Measurements from ENCODE around the gene SEC24B.

Gene SEC24B

DNA sequence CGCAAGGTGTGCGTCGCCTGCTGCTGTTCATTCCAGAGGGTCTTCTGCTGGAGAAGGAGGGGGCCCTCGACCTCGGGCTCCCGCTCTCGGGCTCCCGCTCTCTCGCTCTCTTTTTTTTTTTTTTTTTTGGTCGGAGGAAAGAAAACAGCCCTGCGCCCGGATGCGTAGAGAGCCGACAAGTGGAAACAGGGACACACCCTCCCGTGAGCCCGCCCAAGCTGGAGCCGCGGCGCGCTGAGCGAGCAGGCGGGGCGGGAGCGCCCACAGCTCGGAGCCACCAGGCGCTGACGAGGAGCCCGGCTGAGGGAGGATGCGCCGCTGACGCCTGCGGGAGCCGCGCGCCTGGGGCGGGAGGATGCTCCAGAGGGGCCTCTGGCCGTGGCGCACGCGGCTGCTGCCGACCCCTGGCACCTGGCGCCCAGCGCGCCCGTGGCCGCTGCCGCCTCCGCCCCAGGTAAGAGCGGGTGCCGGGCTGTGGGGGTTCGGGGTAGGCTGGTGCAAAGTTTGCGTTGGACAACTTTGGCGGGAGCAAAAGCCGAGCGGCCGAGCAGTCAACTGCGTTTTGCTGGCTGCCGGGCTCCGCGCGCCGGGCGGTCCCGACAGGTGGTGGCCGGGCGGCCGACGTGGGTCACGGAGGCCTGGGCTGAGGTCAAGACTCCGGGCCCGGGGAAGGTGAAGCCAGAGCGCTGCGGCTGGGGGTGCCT lies 126.5 kb downstream of the SEC24B start, which contains the start of gene MCUB:
TSS of gene MCUB (plus strand) at position 264 of the 704 bp plus-strand sequence. CDS start at position 356, 92 bp downstream.
- Histone ChIP-seq H4K20me1 (ENCODE audit: insufficient read depth, low read length) (peaks cover 10% of the 10 kb centered on the region), H3K9me3 (ENCODE audit: insufficient read depth, low read length) (no peaks in the 10 kb centered on the region), H3K4me1 (ENCODE audit: low read length) (peaks cover 14% of the 10 kb centered on the region), H2AFZ (ENCODE audit: low read depth, low read length) (peak within 1 kb of the TSS; percentile 85), H3K4me2 (ENCODE audit: low read length) (peak within 1 kb of the TSS; percentile 98), H3K27me3 (ENCODE audit: low read depth, low read length) (no peaks in the 10 kb centered on the region), H3K9ac (ENCODE audit: low read length) (peak within 1 kb of the TSS; percentile 92), H3K4me3 (ENCODE audit: low read length) (peak within 1 kb of the TSS; percentile 98), H3K79me2 (ENCODE audit: low read length) (peaks cover 28% of the 10 kb centered on the region), H3K36me3 (replicated peaks; ENCODE audit: low read depth, low read length) (no peaks in the 10 kb centered on the region), H3K27ac (ENCODE audit: low read length) (peak within 1 kb of the TSS; percentile 79)
- no peak for TF ChIP-seq EZH2phosphoT487 (IDR thresholded peaks at IDR 0.05; ENCODE audit: low read depth)
- TF ChIP-seq CTCF (IDR thresholded peaks at IDR 0.05; ENCODE audit: low read depth, low read length), result no peak

GRCh38 chr4:109560687-109561461 lies 127.3 kb downstream of the SEC24B start:
- Histone ChIP-seq H3K9me3 (ENCODE audit: insufficient read depth, low read length) (no peaks in the 10 kb centered on the region), H3K9ac (ENCODE audit: low read length) (peak overlapping the region; percentile 92), H3K27me3 (ENCODE audit: low read depth, low read length) (no peaks in the 10 kb centered on the region), H3K27ac (ENCODE audit: low read length) (peak overlapping the region; percentile 79), H4K20me1 (ENCODE audit: insufficient read depth, low read length) (peaks cover 10% of the 10 kb centered on the region), H3K36me3 (replicated peaks; ENCODE audit: low read depth, low read length) (no peaks in the 10 kb centered on the region), H2AFZ (ENCODE audit: low read depth, low read length) (peak overlapping the region; percentile 85), H3K4me2 (ENCODE audit: low read length) (peak overlapping the region; percentile 98), H3K4me1 (ENCODE audit: low read length) (peaks cover 14% of the 10 kb centered on the region), H3K4me3 (ENCODE audit: low read length) (peak overlapping the region; percentile 98), H3K79me2 (ENCODE audit: low read length) (peaks cover 28% of the 10 kb centered on the region)
- TF ChIP-seq EZH2phosphoT487 (IDR thresholded peaks at IDR 0.05; ENCODE audit: low read depth), result no peak
- no peak for TF ChIP-seq CTCF (IDR thresholded peaks at IDR 0.05; ENCODE audit: low read depth, low read length)

DNA sequence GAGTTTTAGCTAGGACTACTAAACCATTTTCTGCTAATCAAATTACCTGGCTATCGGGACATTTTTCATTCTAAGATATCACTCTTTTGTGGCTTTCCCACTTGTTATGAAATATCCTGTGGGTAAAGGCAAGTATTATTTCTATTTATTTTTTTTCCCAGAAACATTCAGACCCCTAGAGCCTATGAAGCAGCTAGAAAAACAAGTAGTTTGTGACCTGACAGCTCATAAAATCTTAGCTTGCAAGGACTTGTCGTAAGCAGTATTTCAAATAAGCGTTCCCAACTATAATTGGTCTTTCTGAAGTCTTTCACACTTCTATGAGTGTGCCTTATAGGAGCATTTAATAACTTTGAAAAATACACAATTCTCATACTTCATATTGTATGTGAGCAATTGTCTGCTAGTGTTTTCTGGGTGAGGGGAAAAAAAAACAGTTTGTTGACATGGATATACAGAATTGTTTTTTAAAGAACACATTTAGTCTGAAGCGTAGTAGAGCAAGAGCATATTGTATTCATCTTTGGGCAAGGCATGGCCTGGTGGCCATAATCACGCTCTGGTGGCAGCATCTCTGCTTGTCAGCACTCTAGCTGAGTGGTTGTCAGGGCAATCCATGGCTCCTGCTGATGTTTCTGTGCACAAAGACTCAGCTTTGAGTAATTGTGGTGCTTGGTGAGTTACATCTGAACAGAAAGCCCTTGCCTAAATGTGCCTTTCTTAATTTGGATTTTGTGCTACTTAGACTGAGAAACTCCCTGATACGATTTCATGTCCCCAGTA lies 129.0 kb downstream of the SEC24B start:
- Histone ChIP-seq H3K4me3 (ENCODE audit: low read length) (no peak overlapping the region), H4K20me1 (ENCODE audit: insufficient read depth, low read length) (peaks cover 10% of the 10 kb centered on the region), H3K36me3 (replicated peaks; ENCODE audit: low read depth, low read length) (no peaks in the 10 kb centered on the region), H2AFZ (ENCODE audit: low read depth, low read length) (no peak overlapping the region), H3K4me2 (ENCODE audit: low read length) (no peak overlapping the region), H3K79me2 (ENCODE audit: low read length) (peaks cover 28% of the 10 kb centered on the region), H3K27me3 (ENCODE audit: low read depth, low read length) (no peaks in the 10 kb centered on the region), H3K9ac (ENCODE audit: low read length) (no peak overlapping the region), H3K27ac (ENCODE audit: low read length) (no peak overlapping the region), H3K9me3 (ENCODE audit: insufficient read depth, low read length) (no peaks in the 10 kb centered on the region), H3K4me1 (ENCODE audit: low read length) (peaks cover 14% of the 10 kb centered on the region)
- no peak for TF ChIP-seq EZH2phosphoT487 (IDR thresholded peaks at IDR 0.05; ENCODE audit: low read depth)
- TF ChIP-seq CTCF (IDR thresholded peaks at IDR 0.05; ENCODE audit: low read depth, low read length), result no peak
